ENCODE data around the gene RYR2.

- no peak for TF ChIP-seq GATA2 (IDR thresholded peaks at IDR 0.05; ENCODE audit: low read depth, low read length)
- no peak for TF ChIP-seq GATA3 (IDR thresholded peaks at IDR 0.05; ENCODE audit: low read depth, low read length)
Observed at GRCh38 chr1:237058470-237058869, 16.5 kb downstream of the RYR2 start.

Measured in SH-SY5Y (cell line).